Tibial nerve (tissue), 4 donors: ENCODE measurements around the gene CMSS1. TPM values are rescaled to one million over a fixed set of nuclear protein-coding genes. Genes with fewer than 3 reads are reported as not detected.

Experiments used
- DNase-seq, 2 donors: peaks; one replicate each; pipeline ENCODE4 v3.0.0-alpha.2; 2019; ENCODE audit warnings: low spot score in 2 of 2
- H3K27ac ChIP-seq, 4 donors: fragments of 200-600 bp; sonication (generic) in 3 of 4; one replicate each; pipeline ENCODE4 v1.5.1; 2017 to 2019; ENCODE audit warnings: mild to moderate bottlenecking in 1 of 4
- H3K27me3 ChIP-seq, 2 donors: fragments of 200-600 bp; sonication (generic) in 1 of 2; one replicate each; pipeline versions ENCODE4 v1.5.1 to v1.6.0; 2017 to 2019
- H3K36me3 ChIP-seq, 3 donors: fragments of 200-600 bp; sonication (generic); one replicate each; pipeline ENCODE4 v1.5.1; 2018 to 2019
- H3K4me1 ChIP-seq, 4 donors: fragments of 200-600 bp; sonication (generic) in 3 of 4; one replicate each; pipeline ENCODE4 v1.5.1; 2017 to 2019
- H3K4me3 ChIP-seq, 4 donors: fragments of 200-600 bp; sonication (generic) in 3 of 4; one replicate each; pipeline ENCODE4 v1.5.1; 2017 to 2019; ENCODE audit warnings: mild to moderate bottlenecking in 1 of 4, moderate library complexity in 1 of 4
- H3K9me3 ChIP-seq, 4 donors: fragments of 200-600 bp; sonication (generic) in 3 of 4; one replicate each; pipeline ENCODE4 v1.5.1; 2017 to 2019
- EP300 ChIP-seq, 2 donors: sonication (generic); formaldehyde crosslinking; IDR thresholded peaks; one replicate each; pipeline ENCODE4 v1.6.1; 2017; ENCODE audit warnings: antibody characterized with exemption in 2 of 2, mild to moderate bottlenecking in 1 of 2
- POLR2A ChIP-seq, 2 donors: fragments of 450-650 bp; IDR thresholded peaks; one replicate each; pipeline ENCODE4 v1.6.1; 2017; ENCODE audit warnings: antibody characterized with exemption in 2 of 2, mild to moderate bottlenecking in 2 of 2, moderate library complexity in 2 of 2
- WGBS, 2 donors: methylation state at CpG; one replicate each; pipeline ENCODE4 v1.1.5; 2018; 5-methylcytosine and 5-hydroxymethylcytosine counted together
- total RNA-seq, 4 donors: library from RNA; depleted of rRNA; stranded (reverse); fragments of >200 nt; gene quantifications; one replicate each; pipeline ENCODE4 v1.1.0, GENCODE V29; 2016
- TF ChIP-seq, protein P1 (sequence below), 5 experiments: fragments of 200-600 bp in 3 of 5; fragments of 450-650 bp in 2 of 5; sonication (generic) in 3 of 5; IDR thresholded peaks; one replicate each; pipeline ENCODE4 v1.5.1; 2016 to 2019; ENCODE audit warnings: antibody characterized with exemption in 5 of 5, mild to moderate bottlenecking in 3 of 5, moderate library complexity in 2 of 5

Gene CMSS1
- total RNA-seq, 4 donors from 2014 or later = 5.5 to 29.1 (median 15.7) TPM

GRCh38 chr3:100158918-100159330 is 341.3 kb downstream of the CMSS1 start:
- Histone ChIP-seq H3K36me3 (peaks cover 0 to 30% (median 0%) of the 10 kb centered on the region in 3 donors), H3K27me3 (no peaks in the 10 kb centered on the region), H3K4me3 (no peak overlapping the region), H3K9me3 (peaks cover 0 to 21% (median 4%) of the 10 kb centered on the region in 4 donors), H3K27ac (peak overlapping the region in 1 of 4 donors; percentile 65), H3K4me1 (peaks cover 0 to 32% (median 5%) of the 10 kb centered on the region in 4 donors)
- DNase-seq = no peak
- WGBS, 2 donors = 77 to 88% methylated on average over 2 of the region's 2 CpGs
- TF ChIP-seq, protein P1, sequence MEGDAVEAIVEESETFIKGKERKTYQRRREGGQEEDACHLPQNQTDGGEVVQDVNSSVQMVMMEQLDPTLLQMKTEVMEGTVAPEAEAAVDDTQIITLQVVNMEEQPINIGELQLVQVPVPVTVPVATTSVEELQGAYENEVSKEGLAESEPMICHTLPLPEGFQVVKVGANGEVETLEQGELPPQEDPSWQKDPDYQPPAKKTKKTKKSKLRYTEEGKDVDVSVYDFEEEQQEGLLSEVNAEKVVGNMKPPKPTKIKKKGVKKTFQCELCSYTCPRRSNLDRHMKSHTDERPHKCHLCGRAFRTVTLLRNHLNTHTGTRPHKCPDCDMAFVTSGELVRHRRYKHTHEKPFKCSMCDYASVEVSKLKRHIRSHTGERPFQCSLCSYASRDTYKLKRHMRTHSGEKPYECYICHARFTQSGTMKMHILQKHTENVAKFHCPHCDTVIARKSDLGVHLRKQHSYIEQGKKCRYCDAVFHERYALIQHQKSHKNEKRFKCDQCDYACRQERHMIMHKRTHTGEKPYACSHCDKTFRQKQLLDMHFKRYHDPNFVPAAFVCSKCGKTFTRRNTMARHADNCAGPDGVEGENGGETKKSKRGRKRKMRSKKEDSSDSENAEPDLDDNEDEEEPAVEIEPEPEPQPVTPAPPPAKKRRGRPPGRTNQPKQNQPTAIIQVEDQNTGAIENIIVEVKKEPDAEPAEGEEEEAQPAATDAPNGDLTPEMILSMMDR (IDR thresholded peaks at IDR 0.05) = no peak
- TF ChIP-seq EP300 (IDR thresholded peaks at IDR 0.05) = no peak
- TF ChIP-seq POLR2A (IDR thresholded peaks at IDR 0.05) = no peak

GRCh38 chr3:100159331-100160153 is 341.9 kb downstream of the CMSS1 start:
- peaks cover 0 to 38% (median 5%) of the 10 kb centered on the region in 4 donors for H3K4me1 ChIP-seq
- H3K36me3 ChIP-seq = peaks cover 0 to 26% (median 0%) of the 10 kb centered on the region in 3 donors
- 48 to 51% methylated on average over 4 of the region's 4 CpGs for WGBS, 2 donors
- H3K27me3 ChIP-seq = no peaks in the 10 kb centered on the region
- H3K9me3 ChIP-seq = peaks cover 0 to 20% (median 4%) of the 10 kb centered on the region in 4 donors
- DNase-seq = no peak
- TF ChIP-seq, protein P1 (IDR thresholded peaks at IDR 0.05) = no peak
- no peak for TF ChIP-seq POLR2A (IDR thresholded peaks at IDR 0.05)
- TF ChIP-seq EP300 (IDR thresholded peaks at IDR 0.05) = no peak
- peak overlapping the region in 2 of 4 donors; percentile 43 to 65 for H3K27ac ChIP-seq
- no peak overlapping the region for H3K4me3 ChIP-seq

- WGBS, 2 donors = 84 to 89% methylated on average over 2 of the region's 2 CpGs
- no peak for DNase-seq
- Histone ChIP-seq H3K9me3 (peaks cover 0 to 10% (median 2%) of the 10 kb centered on the region in 4 donors), H3K4me1 (peaks cover 0 to 42% (median 5%) of the 10 kb centered on the region in 4 donors), H3K27ac (peak overlapping the region in 2 of 4 donors; percentile 43 to 65), H3K27me3 (no peaks in the 10 kb centered on the region), H3K36me3 (peaks cover 0 to 16% (median 0%) of the 10 kb centered on the region in 3 donors), H3K4me3 (no peak overlapping the region)
- no peak for TF ChIP-seq POLR2A (IDR thresholded peaks at IDR 0.05)
- TF ChIP-seq, protein P1 (IDR thresholded peaks at IDR 0.05) = no peak
- TF ChIP-seq EP300 (IDR thresholded peaks at IDR 0.05) = no peak
Observed at GRCh38 chr3:100160521-100160920, 342.9 kb downstream of the CMSS1 start.

GRCh38 chr3:100163787-100164186 is 346.1 kb downstream of the CMSS1 start:
- H3K9me3 ChIP-seq = no peaks in the 10 kb centered on the region
- TF ChIP-seq, protein P1 (IDR thresholded peaks at IDR 0.05) = peak in 1 of 5 experiments; percentile 11
- no peak for TF ChIP-seq POLR2A (IDR thresholded peaks at IDR 0.05)
- peak; percentile 59 to 67 for TF ChIP-seq EP300 (IDR thresholded peaks at IDR 0.05)
- H3K27ac ChIP-seq = peak overlapping the region in 3 of 4 donors; percentile 36 to 65 (median 65)
- DNase-seq = peak in 1 of 2 donors; percentile 36
- WGBS, 2 donors = 44 to 46% methylated on average over 2 of the region's 2 CpGs
- no peak overlapping the region for H3K4me3 ChIP-seq
- H3K4me1 ChIP-seq = peaks cover 0 to 37% (median 5%) of the 10 kb centered on the region in 4 donors
- H3K27me3 ChIP-seq = no peaks in the 10 kb centered on the region
- H3K36me3 ChIP-seq = peaks cover 0 to 7% (median 0%) of the 10 kb centered on the region in 3 donors

- Histone ChIP-seq H3K9me3 (no peaks in the 10 kb centered on the region), H3K36me3 (peaks cover 0 to 7% (median 0%) of the 10 kb centered on the region in 3 donors), H3K27me3 (no peaks in the 10 kb centered on the region), H3K4me1 (peaks cover 0 to 31% (median 7%) of the 10 kb centered on the region in 4 donors), H3K27ac (peak overlapping the region in 3 of 4 donors; percentile 36 to 65 (median 65)), H3K4me3 (no peak overlapping the region)
- WGBS, 2 donors = 81 to 83% methylated on average over 3 of the region's 3 CpGs
- TF ChIP-seq EP300 (IDR thresholded peaks at IDR 0.05) (no peak), POLR2A (IDR thresholded peaks at IDR 0.05) (no peak)
- TF ChIP-seq, protein P1 (IDR thresholded peaks at IDR 0.05) = no peak
- DNase-seq = no peak
Observed at GRCh38 chr3:100164743-100165142, 347.1 kb downstream of the CMSS1 start.
